ENCODE measurements around the gene CTNNA3. TPM values are rescaled to one million over a fixed set of nuclear protein-coding genes. Genes with fewer than 3 reads are reported as not detected.

CTNNA3 gene
- total RNA-seq, 4 donors from 2014 or later = 0.04 to 0.19 (median 0.11) TPM

- WGBS, 2 donors = 50 to 63% methylated on average over 2 of the region's 2 CpGs
- no peak for TF ChIP-seq POLR2A (IDR thresholded peaks at IDR 0.05)
- intact Hi-C loops (cut with DNase I; ENCODE audit: low total_unique reads) = no loop called here
- no peak overlapping the region for H3K4me3 ChIP-seq (ENCODE audit: low read depth, poor library complexity, severe bottlenecking)
- DNase-seq (ENCODE audit: low spot score in 2 of 2) = no peak
These were observed 1182.5 kb downstream of the CTNNA3 start for GRCh38 chr10:66513504-66513903.

- TF ChIP-seq CTCF (IDR thresholded peaks at IDR 0.05) (no peak), POLR2A (IDR thresholded peaks at IDR 0.05) (no peak)
- H3K4me3 ChIP-seq (ENCODE audit: low read depth, poor library complexity, severe bottlenecking) = no peak overlapping the region
- 54 to 62% methylated on average over 2 of the region's 2 CpGs for WGBS, 2 donors
- no peak for DNase-seq (ENCODE audit: low spot score in 2 of 2)
- intact Hi-C loops (cut with DNase I; ENCODE audit: low total_unique reads) = no loop called here
These were observed 1190.9 kb downstream of the CTNNA3 start for GRCh38 chr10:66505003-66505657.

GRCh38 chr10:66501356-66501755, 1194.6 kb downstream of the CTNNA3 start:
- TF ChIP-seq POLR2A (IDR thresholded peaks at IDR 0.05) (no peak), CTCF (IDR thresholded peaks at IDR 0.05) (no peak)
- intact Hi-C loops (cut with DNase I; ENCODE audit: low total_unique reads) = no loop called here
- DNase-seq (ENCODE audit: low spot score in 2 of 2) = no peak
- 76 to 78% methylated on average over 2 of the region's 2 CpGs for WGBS, 2 donors
- no peak overlapping the region for H3K4me3 ChIP-seq (ENCODE audit: low read depth, poor library complexity, severe bottlenecking)

- no peak for DNase-seq (ENCODE audit: low spot score in 2 of 2)
- TF ChIP-seq POLR2A (IDR thresholded peaks at IDR 0.05) (no peak), CTCF (IDR thresholded peaks at IDR 0.05) (no peak)
- intact Hi-C loops (cut with DNase I; ENCODE audit: low total_unique reads) = no loop called here
- H3K4me3 ChIP-seq (ENCODE audit: low read depth, poor library complexity, severe bottlenecking) = no peak overlapping the region
These were observed 1212.0 kb downstream of the CTNNA3 start for GRCh38 chr10:66483966-66484365.

GRCh38 chr10:66472156-66472555, 1223.8 kb downstream of the CTNNA3 start:
- intact Hi-C loops (cut with DNase I; ENCODE audit: low total_unique reads) = no loop called here
- 44 to 59% methylated on average over 1 of the region's 1 CpG for WGBS, 2 donors
- DNase-seq (ENCODE audit: low spot score in 2 of 2) = no peak

GRCh38 chr10:66467042-66467441, 1229.0 kb downstream of the CTNNA3 start:
- intact Hi-C loops (cut with DNase I; ENCODE audit: low total_unique reads) = no loop called here
- no peak overlapping the region for H3K4me3 ChIP-seq (ENCODE audit: low read depth, poor library complexity, severe bottlenecking)
- no peak for TF ChIP-seq CTCF (IDR thresholded peaks at IDR 0.05)
- no peak for TF ChIP-seq POLR2A (IDR thresholded peaks at IDR 0.05)
- 72 to 81% methylated on average over 1 of the region's 1 CpG for whole genome bisulfite sequencing, 2 donors
- no peak for DNase-seq (ENCODE audit: low spot score in 2 of 2)

More at GRCh38 chr10:66472156-66472555, 1223.8 kb downstream of the CTNNA3 start:
- TF ChIP-seq POLR2A (IDR thresholded peaks at IDR 0.05) (no peak), CTCF (IDR thresholded peaks at IDR 0.05) (no peak)
- no peak overlapping the region for H3K4me3 ChIP-seq (ENCODE audit: low read depth, poor library complexity, severe bottlenecking)

All from lower leg skin (tissue), 4 donors.